Bronchial epithelial cell (primary cell): ENCODE measurements around the gene IER3. TPM values are rescaled to one million over a fixed set of nuclear protein-coding genes. Genes with fewer than 3 reads are reported as not detected.
A peak's percentile ranks its signal among the peaks of the same experiment; 100 is the strongest.

Experiments
- DNase-seq: peaks from one replicate; pipeline ENCODE4 v3.0.0-alpha.2; 2010; ENCODE audit warnings: low read depth
- FAIRE-seq: peaks from 2 replicates; lab custom pipeline; 2011; peaks lifted over from hg19 to GRCh38; lab: Jason Lieb, UNC
- H3K27me3 ChIP-seq: 2 replicates; pipeline ENCODE4 v1.5.1; 2011; ENCODE audit warnings: low read length; ENCODE audit not compliant: control insufficient read depth, insufficient read depth
- H3K36me3 ChIP-seq: 2 replicates; pipeline ENCODE4 v1.5.1; 2011; ENCODE audit warnings: low read length; ENCODE audit not compliant: control insufficient read depth, insufficient read depth
- H3K4me3 ChIP-seq: 2 replicates; pipeline ENCODE4 v1.5.1; 2011; ENCODE audit warnings: mild to moderate bottlenecking, low read depth, low read length, control low read depth
- total RNA-seq: library from RNA; depleted of rRNA; stranded (reverse); fragments of >200 nt; gene quantifications from 2 replicates; pipeline ENCODE4 v1.2.1, GENCODE V29; 2014
- TF ChIP-seq, protein P1 (sequence below): IDR thresholded peaks from 2 replicates; pipeline ENCODE4 v1.5.1; 2011; ENCODE audit warnings: mild to moderate bottlenecking, moderate library complexity, low read length, control low read depth, inconsistent platforms; ENCODE audit not compliant: insufficient read depth, severe bottlenecking

The IER3 gene
- total RNA-seq, 1 donor from 2014 or later = 186 TPM

DNA sequence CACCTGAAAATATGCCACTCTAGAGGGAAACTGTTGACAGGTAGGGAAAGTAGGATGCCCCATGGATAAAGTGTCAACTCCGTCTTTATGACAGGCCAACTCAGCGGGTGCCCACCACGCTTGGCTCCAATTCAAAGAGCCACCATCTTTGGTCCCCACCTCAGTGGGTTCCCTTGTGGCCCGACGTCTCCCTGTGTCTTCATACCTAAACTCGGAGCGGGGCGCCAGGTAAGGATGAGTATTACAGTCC is 27.5 kb downstream of the IER3 start:
- TF ChIP-seq, protein P1, sequence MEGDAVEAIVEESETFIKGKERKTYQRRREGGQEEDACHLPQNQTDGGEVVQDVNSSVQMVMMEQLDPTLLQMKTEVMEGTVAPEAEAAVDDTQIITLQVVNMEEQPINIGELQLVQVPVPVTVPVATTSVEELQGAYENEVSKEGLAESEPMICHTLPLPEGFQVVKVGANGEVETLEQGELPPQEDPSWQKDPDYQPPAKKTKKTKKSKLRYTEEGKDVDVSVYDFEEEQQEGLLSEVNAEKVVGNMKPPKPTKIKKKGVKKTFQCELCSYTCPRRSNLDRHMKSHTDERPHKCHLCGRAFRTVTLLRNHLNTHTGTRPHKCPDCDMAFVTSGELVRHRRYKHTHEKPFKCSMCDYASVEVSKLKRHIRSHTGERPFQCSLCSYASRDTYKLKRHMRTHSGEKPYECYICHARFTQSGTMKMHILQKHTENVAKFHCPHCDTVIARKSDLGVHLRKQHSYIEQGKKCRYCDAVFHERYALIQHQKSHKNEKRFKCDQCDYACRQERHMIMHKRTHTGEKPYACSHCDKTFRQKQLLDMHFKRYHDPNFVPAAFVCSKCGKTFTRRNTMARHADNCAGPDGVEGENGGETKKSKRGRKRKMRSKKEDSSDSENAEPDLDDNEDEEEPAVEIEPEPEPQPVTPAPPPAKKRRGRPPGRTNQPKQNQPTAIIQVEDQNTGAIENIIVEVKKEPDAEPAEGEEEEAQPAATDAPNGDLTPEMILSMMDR = no peak
- DNase-seq (no peak), FAIRE-seq (no peak)
- Histone ChIP-seq H3K27me3 (no peaks in the 10 kb centered on the region), H3K4me3 (peak overlapping the region; percentile 52), H3K36me3 (peaks cover 2% of the 10 kb centered on the region)

DNA sequence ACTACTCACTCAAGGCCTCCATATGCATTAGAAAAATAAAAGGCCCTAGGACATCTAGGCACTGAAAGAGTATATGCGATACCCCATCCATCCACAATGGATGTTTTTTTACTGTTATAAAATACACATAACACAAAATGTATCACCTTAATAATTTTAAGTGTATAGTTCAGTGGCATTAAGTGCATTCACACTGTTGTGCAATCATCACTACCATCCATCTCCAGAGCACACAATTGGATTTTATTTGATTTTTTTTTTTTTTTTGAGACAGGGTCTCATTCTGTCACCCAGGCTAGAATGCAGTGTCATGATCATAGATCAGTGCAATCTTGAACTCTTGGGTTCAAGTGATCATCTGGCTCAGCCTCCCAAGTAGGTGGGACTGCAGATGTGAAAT is 30.1 kb downstream of the IER3 start:
- H3K4me3 ChIP-seq = no peak overlapping the region
- FAIRE-seq = no peak
- no peak for DNase-seq
- no peaks in the 10 kb centered on the region for H3K36me3 ChIP-seq
- no peaks in the 10 kb centered on the region for H3K27me3 ChIP-seq
- TF ChIP-seq, protein P1 = no peak

DNA sequence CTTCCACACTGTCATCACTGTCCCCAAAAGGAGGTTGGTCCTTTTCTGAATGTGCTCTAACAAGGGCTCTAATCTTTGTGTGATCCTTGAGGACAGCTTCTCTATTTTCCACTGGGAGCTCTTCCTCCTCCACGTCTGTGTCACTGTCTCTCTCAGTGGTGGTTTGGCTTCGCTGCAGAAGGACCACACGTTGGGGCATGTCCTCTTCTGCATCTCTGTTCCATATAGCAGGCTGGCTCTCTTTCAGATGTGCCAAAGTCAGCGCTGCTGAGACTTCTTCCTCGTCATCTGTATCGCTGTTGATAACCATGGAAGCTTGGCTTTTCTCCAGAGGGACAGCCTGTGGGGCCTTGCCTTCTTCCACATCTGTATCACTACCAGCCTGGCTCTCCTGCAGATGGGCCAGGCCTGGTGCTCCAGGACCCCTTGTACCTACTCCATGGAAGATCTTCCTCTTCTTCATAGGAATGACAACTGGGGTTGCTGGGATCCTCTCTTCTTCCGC is 31.9 kb downstream of the IER3 start:
- FAIRE-seq (no peak), DNase-seq (peak; percentile 51)
- TF ChIP-seq, protein P1 = no peak
- Histone ChIP-seq H3K36me3 (no peaks in the 10 kb centered on the region), H3K4me3 (no peak overlapping the region), H3K27me3 (no peaks in the 10 kb centered on the region)

DNA sequence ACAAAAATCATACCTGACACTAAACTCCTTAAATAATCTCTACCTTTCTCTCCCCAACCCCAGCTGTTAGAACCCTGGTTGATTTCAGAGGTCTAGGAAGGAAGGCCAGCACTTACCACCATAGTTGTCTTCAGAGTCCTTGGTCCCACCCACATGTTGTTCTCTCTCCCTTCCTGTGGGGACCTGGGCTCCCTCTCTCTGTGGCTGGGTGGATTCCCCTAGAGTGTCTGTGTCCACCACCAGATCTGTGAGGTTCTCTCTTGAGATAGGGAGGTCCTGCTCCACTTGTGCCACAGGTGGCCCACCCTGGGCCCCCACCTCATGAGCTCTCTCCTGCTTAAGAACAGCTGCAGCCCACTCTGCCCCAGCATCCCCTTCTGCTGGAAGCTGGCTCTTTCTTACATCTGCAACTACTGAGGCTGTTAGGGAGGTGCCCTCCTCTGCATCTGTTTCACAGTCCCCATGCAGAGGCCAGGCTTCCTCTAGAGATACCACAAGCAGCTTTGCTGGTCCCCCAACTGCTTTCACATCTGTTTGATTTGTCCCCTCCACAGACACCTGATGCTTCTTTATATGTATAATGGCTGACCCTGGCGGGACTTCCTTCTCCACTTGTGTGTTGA is 32.5 kb downstream of the IER3 start:
- FAIRE-seq (no peak), DNase-seq (no peak)
- no peaks in the 10 kb centered on the region for H3K27me3 ChIP-seq
- TF ChIP-seq, protein P1 = no peak
- no peak overlapping the region for H3K4me3 ChIP-seq
- no peaks in the 10 kb centered on the region for H3K36me3 ChIP-seq

DNA sequence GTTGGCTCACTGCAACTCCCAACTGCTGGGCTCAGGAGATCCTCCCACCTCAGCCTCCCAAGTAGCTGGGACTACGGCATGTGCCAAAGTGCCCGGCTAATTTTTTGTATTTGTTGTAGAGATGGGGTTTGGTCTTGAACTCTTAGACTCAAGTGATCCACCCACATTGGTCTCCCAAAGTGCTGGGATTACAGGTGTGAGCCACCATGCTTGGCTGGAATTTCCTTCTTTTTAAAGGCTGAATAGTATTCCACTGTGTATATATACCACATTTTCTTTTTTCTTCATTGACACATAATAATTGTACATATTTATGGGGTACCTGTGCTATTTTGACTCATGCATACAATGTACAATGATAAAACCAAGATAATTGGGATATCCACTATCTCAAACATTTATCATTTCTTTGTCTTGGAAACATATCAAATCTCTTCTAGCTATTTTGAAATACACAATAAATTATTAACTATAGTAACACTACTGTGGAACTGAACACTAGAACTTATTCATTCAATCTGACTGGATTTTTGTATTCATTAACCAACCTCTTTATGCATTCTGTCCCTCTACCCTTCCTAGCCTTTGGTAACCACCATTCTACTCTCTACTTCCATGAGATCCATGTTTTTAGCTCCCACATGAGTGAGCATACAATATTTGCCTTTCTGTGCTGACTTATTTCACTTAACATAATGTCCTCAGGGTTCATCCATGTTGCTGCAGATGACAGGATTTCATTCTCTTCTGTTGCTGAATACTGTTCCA is 35.1 kb downstream of the IER3 start:
- FAIRE-seq = no peak
- no peaks in the 10 kb centered on the region for H3K27me3 ChIP-seq
- no peak overlapping the region for H3K4me3 ChIP-seq
- no peak for DNase-seq
- peaks cover 4% of the 10 kb centered on the region for H3K36me3 ChIP-seq
- TF ChIP-seq, protein P1 = no peak
